Measurements from ENCODE around the gene RAB9B. TPM values are rescaled to one million over a fixed set of nuclear protein-coding genes. Genes with fewer than 3 reads are reported as not detected.

Gene RAB9B
- total RNA-seq, 1 experiment from 2014 or later = 0.31 TPM

DNA sequence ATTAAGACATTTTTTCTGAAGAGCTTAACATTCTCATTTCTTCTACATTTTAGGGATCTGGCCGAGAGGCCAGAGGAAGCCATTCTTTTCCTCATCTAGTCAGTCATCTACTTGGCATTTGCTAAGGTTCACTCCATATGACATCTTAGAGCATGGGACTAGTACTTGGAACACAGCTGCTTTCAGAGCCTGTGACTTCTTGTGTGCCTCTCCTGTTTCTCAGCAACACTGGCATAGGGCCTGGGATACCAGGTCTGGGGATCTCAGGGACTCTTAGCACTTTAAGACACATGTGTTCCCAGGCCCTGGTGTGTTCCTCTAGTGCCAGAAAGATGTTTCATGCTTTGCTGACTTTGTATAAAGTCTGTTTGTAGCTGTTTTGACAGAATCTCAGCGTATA lies 48.1 kb downstream of the RAB9B start:
- H4K91ac ChIP-seq (ENCODE audit: insufficient read length, low read depth, low read length) = no peak overlapping the region
- no peaks in the 10 kb centered on the region for H3K4me1 ChIP-seq (ENCODE audit: insufficient read depth, low read length)
- H3K9ac ChIP-seq (ENCODE audit: extremely low read depth, insufficient read length, low read length) = no peak overlapping the region
- H3K4ac ChIP-seq (ENCODE audit: low read depth, low read length) = no peak overlapping the region
- H2BK20ac ChIP-seq (ENCODE audit: low read depth, low read length, poor library complexity, severe bottlenecking) = no peak overlapping the region
- H2BK12ac ChIP-seq (ENCODE audit: insufficient read length, low read depth, low read length) = no peak overlapping the region
- H2BK15ac ChIP-seq (ENCODE audit: low read depth, low read length) = no peak overlapping the region
- no peak overlapping the region for H2BK120ac ChIP-seq (ENCODE audit: low read depth, low read length, poor library complexity, severe bottlenecking)
- H3K4me1 Mint-ChIP-seq = no peaks in the 10 kb centered on the region
- H2AK5ac ChIP-seq (ENCODE audit: insufficient read length, low read length) = no peak overlapping the region
- no peaks in the 10 kb centered on the region for H3K27me3 ChIP-seq (ENCODE audit: insufficient read depth, low read length)
- H3K79me1 ChIP-seq (ENCODE audit: insufficient read depth, low read depth, low read length, poor library complexity, severe bottlenecking) = no peaks in the 10 kb centered on the region
- no peak overlapping the region for H3K27ac ChIP-seq (ENCODE audit: insufficient read length, low read depth, low read length)
- H2AFZ ChIP-seq (ENCODE audit: low read length) = no peak overlapping the region
- DNase-seq = no peak
- peaks cover 51 to 92% (median 67%) of the 10 kb centered on the region in 3 experiments; a peak in 6 of 7 replicates for H3K36me3 Mint-ChIP-seq (ENCODE audit: insufficient read depth in 1 of 3, low read depth in 3 of 3)
- H3K23me2 ChIP-seq (ENCODE audit: insufficient read length, low read depth, low read length, poor library complexity, severe bottlenecking) = no peaks in the 10 kb centered on the region
- H4K5ac ChIP-seq (ENCODE audit: insufficient read length, low read depth, low read length) = no peak overlapping the region
- H3K23ac ChIP-seq (ENCODE audit: insufficient read length, low read depth, low read length) = no peak overlapping the region
- no peak for TF ChIP-seq CTCF (conservative IDR thresholded peaks at IDR 0.05)
- H4K20me1 ChIP-seq (ENCODE audit: control insufficient read depth, insufficient read depth, insufficient read length) = no peaks in the 10 kb centered on the region
- H3K27me3 Mint-ChIP-seq (ENCODE audit: low read depth) = no peaks in the 10 kb centered on the region
- H3K18ac ChIP-seq (ENCODE audit: insufficient read length, low read depth, low read length) = no peak overlapping the region
- no peak overlapping the region for H3K14ac ChIP-seq (ENCODE audit: insufficient read depth, low read length)
- no peak overlapping the region for H3K4me2 ChIP-seq (ENCODE audit: insufficient read depth, insufficient read length, low read length)
- no peak overlapping the region for H3K56ac ChIP-seq (ENCODE audit: insufficient read length, low read depth, low read length)
- peaks cover 0 to 11% of the 10 kb centered on the region in 2 experiments; a peak in 1 of 5 replicates for H3K9me3 Mint-ChIP-seq
- no peak overlapping the region for H2BK5ac ChIP-seq (ENCODE audit: insufficient read length, low read length)
- no CpG with 5 or more reads among the region's 2 CpGs for WGBS (ENCODE audit: extremely low coverage, insufficient read length, low lambda C conversion rate)
- no peak overlapping the region for H3K4me3 Mint-ChIP-seq
- H3K27ac Mint-ChIP-seq = no peak overlapping the region
- H3T11ph ChIP-seq (ENCODE audit: low read length) = no peak overlapping the region
- H4K8ac ChIP-seq (replicated peaks; ENCODE audit: insufficient read length, low read depth, low read length) = no peak overlapping the region
- no peaks in the 10 kb centered on the region for H3K79me2 ChIP-seq (ENCODE audit: insufficient read depth, low read length)
- H3K9me3 ChIP-seq (ENCODE audit: control insufficient read depth, low read depth, low read length) = no peaks in the 10 kb centered on the region
